ENCODE results near the gene TTLL13.

GRCh38 chr15:90223441-90224165, 25.8 kb upstream of the TTLL13 start:
- TF ChIP-seq CTCF (IDR thresholded peaks at IDR 0.05; ENCODE audit: low read length) (no peak), EZH2 (IDR thresholded peaks at IDR 0.05; ENCODE audit: borderline replicate concordance, low read length) (no peak)
